HEK293T (cell line): Measurements from ENCODE around the gene LRP1B.

Experiments
- ELF4 ChIP-seq: fragments of 450-650 bp; IDR thresholded peaks from 2 replicates; pipeline ENCODE4 v1.6.1; 2017; ENCODE audit warnings: antibody characterized with exemption
- FOXK2 ChIP-seq: fragments of 450-650 bp; IDR thresholded peaks from 2 replicates; pipeline ENCODE4 v1.6.1; 2016; ENCODE audit warnings: mild to moderate bottlenecking
- L3MBTL2 ChIP-seq: fragments of 450-650 bp; conservative IDR thresholded peaks from 2 replicates; pipeline ENCODE4 v1.6.1; 2016; ENCODE audit warnings: mild to moderate bottlenecking
- NFRKB ChIP-seq: fragments of 450-650 bp; IDR thresholded peaks from 2 replicates; pipeline ENCODE4 v1.6.1; 2016; ENCODE audit warnings: mild to moderate bottlenecking, moderate library complexity
- SP1 ChIP-seq: fragments of 450-650 bp; IDR thresholded peaks from 2 replicates; pipeline ENCODE4 v1.6.1; 2017
- SUZ12 ChIP-seq: fragments of 450-650 bp; IDR thresholded peaks from 2 replicates; pipeline ENCODE4 v1.6.1; 2016; ENCODE audit warnings: mild to moderate bottlenecking
- TARDBP ChIP-seq: fragments of 450-650 bp; IDR thresholded peaks from 2 replicates; pipeline ENCODE4 v1.6.1; 2016
- ZNF384 ChIP-seq: fragments of 450-650 bp; IDR thresholded peaks from 2 replicates; pipeline ENCODE4 v1.6.1; 2016

DNA sequence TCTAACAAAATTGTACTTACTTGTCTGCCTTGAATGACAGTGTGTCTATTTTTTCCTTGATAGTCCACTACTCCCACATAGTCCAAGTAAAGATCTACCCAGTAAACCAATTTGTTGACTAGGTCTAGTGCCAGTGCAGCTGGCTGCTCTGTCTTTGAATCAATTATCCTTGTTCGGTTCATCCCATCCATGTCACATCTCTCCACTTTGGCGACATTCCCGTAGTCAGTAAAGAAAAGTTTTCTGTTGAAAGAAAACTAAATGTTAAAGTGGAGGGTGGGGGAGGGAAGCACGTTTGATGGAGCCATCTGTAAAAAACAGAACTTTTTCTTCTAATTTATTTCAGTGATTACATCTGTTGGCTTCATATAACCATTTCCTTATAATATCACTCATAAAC lies 1068.8 kb downstream of the LRP1B start:
- TF ChIP-seq SUZ12 (no peak), FOXK2 (no peak), SP1 (no peak), NFRKB (no peak), L3MBTL2 (no peak), ZNF384 (no peak), TARDBP (no peak), ELF4 (no peak)
